HepG2 (cell line): ENCODE measurements around the gene MLXIPL. TPM values are rescaled to one million over a fixed set of nuclear protein-coding genes. Genes with fewer than 3 reads are reported as not detected.
A peak's percentile ranks its signal among the peaks of the same experiment; 100 is the strongest.

ENCODE experiments used
- ARID5B ChIP-seq: IDR thresholded peaks from 2 replicates; pipeline ENCODE4 v1.4.0; 2020; ENCODE audit warnings: mild to moderate bottlenecking, missing genetic modification reagents
- EZH2 ChIP-seq: conservative IDR thresholded peaks from 2 replicates; pipeline ENCODE4 v1.6.1; 2012; ENCODE audit warnings: mild to moderate bottlenecking, low read depth, low read length, moderate library complexity
- MYNN ChIP-seq: sonication (generic); formaldehyde crosslinking; IDR thresholded peaks from 2 replicates; pipeline ENCODE4 v1.4.0; 2020; ENCODE audit warnings: mild to moderate bottlenecking, low read depth, missing genetic modification reagents
- RARA ChIP-seq: IDR thresholded peaks from 2 replicates; pipeline ENCODE4 v1.6.1; 2016; ENCODE audit warnings: missing genetic modification reagents, missing compliant biosample characterization
- RELA ChIP-seq: sonication (generic); formaldehyde crosslinking; IDR thresholded peaks from 2 replicates; pipeline ENCODE4 v1.4.0; 2020; ENCODE audit warnings: missing genetic modification reagents
- SAFB2 ChIP-seq: sonication (generic); formaldehyde crosslinking; IDR thresholded peaks from 2 replicates; pipeline ENCODE4 v1.5.1; 2020; ENCODE audit warnings: missing genetic modification reagents, low read depth, mild to moderate bottlenecking, borderline replicate concordance
- TEAD2 ChIP-seq: sonication (generic); formaldehyde crosslinking; IDR thresholded peaks from 2 replicates; pipeline ENCODE4 v1.9.0; 2021; ENCODE audit warnings: missing genetic modification reagents
- TFE3 ChIP-seq: IDR thresholded peaks from 2 replicates; pipeline ENCODE4 v1.6.1; 2016
- ZFAT ChIP-seq: sonication (generic); formaldehyde crosslinking; conservative IDR thresholded peaks from 2 replicates; pipeline ENCODE4 v1.8.1; 2023; ENCODE audit warnings: missing genetic modification reagents, inconsistent platforms
- ZFP41 ChIP-seq: sonication (generic); formaldehyde crosslinking; IDR thresholded peaks from 2 replicates; pipeline ENCODE4 v1.4.0; 2020; ENCODE audit warnings: mild to moderate bottlenecking, missing genetic modification reagents, borderline replicate concordance
- ZNF101 ChIP-seq: sonication (generic); formaldehyde crosslinking; IDR thresholded peaks from 2 replicates; pipeline ENCODE4 v1.4.0; 2020; ENCODE audit warnings: mild to moderate bottlenecking, low read depth, missing genetic modification reagents, borderline replicate concordance
- ZNF280D ChIP-seq: sonication (generic); formaldehyde crosslinking; IDR thresholded peaks from 2 replicates; pipeline ENCODE4 v1.5.1; 2020; ENCODE audit warnings: mild to moderate bottlenecking, missing genetic modification reagents
- ZNF326 ChIP-seq: sonication (generic); formaldehyde crosslinking; IDR thresholded peaks from 2 replicates; pipeline ENCODE4 v1.4.0; 2020; ENCODE audit warnings: missing genetic modification reagents, borderline replicate concordance
- ZNF556 ChIP-seq: sonication (generic); formaldehyde crosslinking; IDR thresholded peaks from 2 replicates; pipeline ENCODE4 v1.4.0; 2020; ENCODE audit warnings: mild to moderate bottlenecking, missing genetic modification reagents, borderline replicate concordance
- ZNF567 ChIP-seq: sonication (generic); formaldehyde crosslinking; IDR thresholded peaks from 2 replicates; pipeline ENCODE4 v1.8.1; 2023; ENCODE audit warnings: mild to moderate bottlenecking, missing genetic modification reagents, borderline replicate concordance
- ZNF639 ChIP-seq: conservative IDR thresholded peaks from 2 replicates; pipeline ENCODE4 v1.6.1; 2018; ENCODE audit warnings: missing genetic modification reagents
- ZNF660 ChIP-seq: sonication (generic); formaldehyde crosslinking; IDR thresholded peaks from 2 replicates; pipeline ENCODE4 v1.5.1; 2020; ENCODE audit warnings: mild to moderate bottlenecking, low read depth, missing genetic modification reagents, borderline replicate concordance
- ZNF772 ChIP-seq: sonication (generic); formaldehyde crosslinking; IDR thresholded peaks from 2 replicates; pipeline ENCODE4 v1.5.0; 2020; ENCODE audit warnings: mild to moderate bottlenecking, missing genetic modification reagents
- ZNF790 ChIP-seq: sonication (generic); formaldehyde crosslinking; IDR thresholded peaks from 2 replicates; pipeline ENCODE4 v1.8.0; 2022; ENCODE audit warnings: missing genetic modification reagents, mild to moderate bottlenecking, borderline replicate concordance
- ZSCAN9 ChIP-seq: IDR thresholded peaks from 2 replicates; pipeline ENCODE4 v1.6.1; 2016; ENCODE audit warnings: borderline replicate concordance
- polyA plus RNA-seq, 8 experiments: library from polyadenylated mRNA; depleted of rRNA in 3 of 8; stranded (reverse) in 7 of 8; unstranded in 1 of 8; fragments of >200 nt; fragmentation: Illumina TruSeq in 4 of 8; extraction: Trizol in 4 of 8; gene quantifications; 2 replicates each; pipeline versions ENCODE4 v1.2.1 to v1.2.3, GENCODE V29; 2011 to 2016; ENCODE audit warnings: low read depth in 4 of 8, missing spikeins in 1 of 8, mixed read lengths in 1 of 8; ENCODE audit not compliant: insufficient read depth in 1 of 8
- total RNA-seq, 5 experiments: library from RNA; depleted of rRNA; stranded (reverse); fragments of >200 nt; fragmentation: Illumina TruSeq; extraction: Trizol; gene quantifications; 2 replicates each; pipeline ENCODE4 v1.2.3, GENCODE V29; 2016; ENCODE audit warnings: low read depth in 1 of 5

The MLXIPL gene
- total and polyA plus RNA-seq, 2 of the 13 experiments (the other 11 are each of a cell fraction or from before 2014, with no cell fraction given) = 51.6 to 60.1 TPM

- no peak; the same call in 1 of the 2 replicates for TF ChIP-seq ARID5B (CRISPR knock-in tag)
- 0 out of 2 replicates have a peak, but pooled peaks have one; percentile 8 for TF ChIP-seq ZNF556
- TF ChIP-seq RARA (CRISPR knock-in tag) = peak; percentile 16; the same call in 1 of the 2 replicates
- TF ChIP-seq ZNF280D (CRISPR knock-in tag) = no peak
- TF ChIP-seq MYNN (CRISPR knock-in tag) = no peak
- TF ChIP-seq ZNF567 (CRISPR knock-in tag) = no peak
- no peak for TF ChIP-seq ZNF326
- no peak for TF ChIP-seq TEAD2 (CRISPR knock-in tag)
- TF ChIP-seq ZNF101 (CRISPR knock-in tag) = no peak
- no peak for TF ChIP-seq ZFP41 (CRISPR knock-in tag)
- no peak for TF ChIP-seq RELA
- no peak for TF ChIP-seq EZH2
- no peak for TF ChIP-seq ZNF660 (CRISPR knock-in tag)
- TF ChIP-seq TFE3 = no peak
- no peak for TF ChIP-seq ZNF790 (CRISPR knock-in tag)
- no peak for TF ChIP-seq ZFAT (CRISPR knock-in tag)
- no peak for TF ChIP-seq ZSCAN9
- TF ChIP-seq SAFB2 = no peak
- TF ChIP-seq ZNF772 (CRISPR knock-in tag) = no peak
- 0 out of 2 replicates have a peak, but pooled peaks have one; percentile 74 for TF ChIP-seq ZNF639
Observed at GRCh38 chr7:73557108-73557396, 67.3 kb downstream of the MLXIPL start (continued).
